NCI-H2081 (cell line): Measurements from ENCODE around the gene LOXHD1.
A peak's percentile ranks its signal among the peaks of the same experiment; 100 is the strongest.

Experiments used
- DNase-seq, 2 experiments: peaks; one replicate each; lab custom pipeline; 2025; lab: John Stamatoyannopoulos, UW

LOXHD1 gene

DNA sequence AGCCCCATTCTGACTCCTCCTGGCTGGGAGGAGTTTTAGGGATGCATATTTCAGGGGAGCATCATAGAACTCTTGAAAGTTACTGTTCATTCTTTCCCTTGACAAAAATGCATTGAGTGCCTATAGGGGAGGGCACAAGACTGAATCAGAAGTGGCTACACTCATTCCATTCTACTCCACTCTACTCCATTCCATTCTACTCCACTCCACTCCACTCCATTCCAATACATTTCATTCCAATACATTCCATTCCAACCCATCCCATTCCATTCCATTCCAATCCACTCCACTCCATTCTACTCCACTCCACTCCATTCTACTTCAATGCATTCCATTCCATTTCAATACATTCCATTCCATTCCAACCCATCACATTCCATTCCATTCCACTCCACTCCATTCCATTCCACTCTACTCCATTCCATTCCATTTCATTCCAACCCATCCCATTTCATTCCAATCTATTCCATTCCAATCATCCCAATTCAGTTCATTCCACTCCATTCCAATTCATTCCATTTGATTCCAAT, 110.8 kb downstream of the LOXHD1 start:
- DNase-seq = no peak

DNA sequence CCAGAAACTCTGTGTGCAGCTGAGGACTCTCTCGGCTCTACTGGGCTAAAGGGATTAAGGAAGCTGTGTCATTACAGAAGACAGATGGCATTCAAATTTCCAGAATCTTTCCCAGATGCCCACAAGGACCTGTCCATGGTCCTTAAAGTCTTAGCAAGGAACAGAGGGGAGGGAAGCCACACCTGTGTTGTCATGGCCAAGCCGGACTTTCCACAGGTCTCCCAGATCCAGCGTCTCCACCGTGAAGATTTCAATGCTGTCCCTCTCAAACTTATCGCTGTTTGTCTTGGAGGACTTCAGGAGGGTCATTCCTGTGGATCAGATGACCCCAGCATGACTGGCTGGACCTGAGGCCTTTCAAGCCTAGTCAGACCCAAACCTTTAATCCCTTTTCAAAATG, 114.5 kb downstream of the LOXHD1 start:
- DNase-seq = no peak

DNA sequence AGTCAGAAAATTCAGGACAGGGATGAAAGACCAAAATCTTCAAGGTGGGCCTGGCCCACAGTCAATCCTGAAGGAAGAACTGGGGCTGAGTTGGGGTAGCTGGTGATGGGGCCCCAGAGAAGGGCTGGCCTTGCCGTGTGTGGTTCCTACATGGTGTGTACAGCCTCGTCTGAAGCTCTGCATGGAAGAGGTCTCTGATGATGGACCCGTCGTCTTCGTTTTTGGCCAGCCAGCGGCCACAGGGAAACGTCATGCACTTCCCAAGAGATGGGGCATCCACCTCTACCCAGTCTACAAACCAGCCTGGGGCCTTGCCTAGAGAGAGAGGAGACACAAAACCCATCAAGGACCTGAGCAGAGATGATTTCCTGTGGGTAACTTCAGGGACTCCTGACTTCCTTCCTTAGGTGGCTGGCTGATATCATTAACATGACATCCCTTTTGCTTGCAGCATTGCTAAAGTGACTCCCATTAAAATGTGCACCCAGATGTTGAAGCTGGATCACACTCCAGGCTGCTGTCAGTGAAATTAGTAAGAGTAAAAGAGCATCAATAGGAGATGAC, 115.3 kb downstream of the LOXHD1 start:
- no peak for DNase-seq

DNA sequence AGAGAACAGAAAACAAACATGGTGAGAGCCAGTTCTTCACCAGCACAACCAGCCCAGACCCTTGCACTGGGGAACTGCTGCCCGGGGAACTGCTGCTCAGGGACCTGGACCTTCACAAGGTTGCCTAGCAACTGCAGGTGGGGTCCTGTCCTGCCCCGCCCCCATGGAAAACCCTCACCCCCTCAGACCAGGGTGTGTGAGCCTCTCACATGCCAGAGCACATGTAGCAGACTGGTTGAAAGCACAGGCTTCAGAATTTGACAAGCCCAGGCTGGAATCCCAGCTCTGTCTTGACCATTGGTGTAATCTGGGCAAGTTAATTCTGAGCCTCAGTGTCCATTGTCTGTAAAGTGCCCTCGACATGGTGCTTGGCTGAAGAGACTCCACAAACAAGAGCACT, 118.6 kb downstream of the LOXHD1 start:
- no peak for DNase-seq

DNA sequence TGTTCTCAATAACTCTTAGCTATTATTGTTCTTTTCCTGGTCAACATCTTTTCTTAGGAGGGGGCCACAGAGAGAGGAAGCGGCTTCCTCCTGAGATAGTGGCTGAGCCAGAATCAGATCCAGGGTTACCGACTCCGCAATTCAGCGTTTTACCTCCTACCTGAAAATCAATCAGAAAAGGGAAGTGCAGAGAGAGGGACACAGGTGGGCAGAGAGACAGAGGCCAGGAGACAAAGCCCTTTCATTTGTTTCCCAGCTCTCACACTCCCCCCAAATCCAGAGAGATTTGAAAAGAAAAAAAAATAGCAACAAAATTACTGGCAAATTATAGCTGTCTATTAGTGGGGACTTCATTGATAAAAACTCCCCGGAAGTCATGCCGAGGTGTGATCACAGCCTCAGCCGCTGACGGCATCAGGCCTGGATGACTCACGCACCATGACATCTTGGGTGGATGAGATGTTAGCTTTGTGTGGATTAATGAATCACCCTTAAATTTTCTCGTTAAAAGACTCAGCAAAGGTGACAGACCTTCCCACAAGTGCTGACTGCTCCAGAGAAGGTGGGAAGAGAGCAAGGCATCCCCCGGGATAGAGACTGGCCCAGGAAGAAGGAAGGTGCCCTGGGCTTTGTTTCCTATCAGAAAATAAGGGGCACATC, 120.7 kb downstream of the LOXHD1 start:
- DNase-seq = no peak

DNA sequence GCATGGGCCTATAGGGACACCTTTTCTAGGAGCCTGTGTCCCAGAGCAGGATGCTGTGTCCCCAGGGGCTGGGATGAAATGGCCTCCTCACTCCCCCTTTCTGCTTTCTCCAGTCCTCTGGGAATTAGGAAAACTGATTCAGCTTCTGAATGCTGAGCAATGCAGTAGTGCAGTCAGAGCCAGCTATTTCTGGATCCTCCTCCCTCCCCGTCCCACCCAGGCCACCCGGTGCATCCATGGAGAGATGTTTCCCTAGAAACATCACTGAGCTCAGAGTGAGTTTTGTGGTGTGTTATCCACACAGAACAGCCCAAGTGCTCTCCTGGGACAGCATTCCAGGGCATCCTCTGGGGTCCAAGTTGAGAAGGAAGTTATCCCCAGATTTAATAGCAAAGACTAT, 125.5 kb downstream of the LOXHD1 start:
- no peak for DNase-seq

DNA sequence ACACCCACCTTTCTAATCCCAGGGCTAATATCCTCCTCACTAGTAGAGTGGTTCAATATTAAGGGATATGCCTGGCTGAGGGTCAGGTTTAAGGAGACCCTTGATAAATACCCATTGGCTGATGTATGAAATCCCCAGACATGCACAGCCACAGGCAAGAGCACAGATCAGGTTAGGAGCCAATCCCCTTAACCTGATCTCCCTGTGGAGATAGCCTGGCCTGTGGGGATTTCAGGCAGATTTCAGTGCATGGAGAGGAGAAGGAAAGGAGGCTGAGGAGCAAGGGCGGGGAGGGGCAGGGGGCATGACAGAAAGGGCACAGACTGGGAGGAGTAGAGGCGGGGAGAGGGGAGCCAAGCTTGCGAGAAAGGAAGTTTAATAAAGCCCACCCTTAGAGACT, 129.0 kb downstream of the LOXHD1 start:
- DNase-seq = no peak

DNA sequence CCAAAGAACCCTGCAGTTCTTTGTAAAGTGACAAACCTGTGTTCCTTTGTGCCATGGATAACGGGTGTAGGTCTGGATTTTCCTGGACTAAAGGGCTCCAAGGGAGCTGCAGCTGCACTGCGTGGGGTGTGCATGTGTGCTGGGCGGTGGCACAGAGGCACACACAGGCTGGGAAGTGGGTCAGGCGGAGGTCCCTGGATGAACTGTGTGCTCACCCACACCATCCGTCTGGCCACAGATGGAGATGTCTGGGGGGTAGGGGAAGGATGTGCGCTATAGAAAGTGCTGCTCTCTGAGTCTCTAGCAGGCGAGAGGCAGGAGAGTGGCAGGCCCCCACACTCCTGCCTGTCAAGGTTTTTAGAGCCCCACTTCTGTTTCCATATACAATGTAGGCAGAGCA, 137.2 kb downstream of the LOXHD1 start:
- no peak for DNase-seq

DNA sequence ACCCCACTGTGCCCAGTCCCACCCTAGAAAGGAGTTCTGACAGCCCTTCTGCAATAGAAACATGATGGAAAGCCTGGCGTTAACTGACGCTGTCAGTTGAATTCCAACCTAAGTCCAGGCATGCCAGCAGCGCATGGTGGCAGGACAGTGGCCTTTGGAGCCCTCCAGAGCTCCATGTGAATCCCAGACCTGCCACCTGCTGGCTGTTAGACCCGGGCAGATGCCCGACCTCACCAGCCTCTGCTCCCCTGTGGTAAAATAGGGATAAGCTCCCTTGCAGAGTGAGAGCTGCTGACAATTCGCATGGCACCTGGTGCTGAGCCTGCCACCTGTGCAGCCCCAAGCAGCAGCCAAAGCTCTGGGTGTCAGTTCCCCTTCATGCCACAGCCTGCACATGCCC, 138.6 kb downstream of the LOXHD1 start:
- DNase-seq = no peak

DNA sequence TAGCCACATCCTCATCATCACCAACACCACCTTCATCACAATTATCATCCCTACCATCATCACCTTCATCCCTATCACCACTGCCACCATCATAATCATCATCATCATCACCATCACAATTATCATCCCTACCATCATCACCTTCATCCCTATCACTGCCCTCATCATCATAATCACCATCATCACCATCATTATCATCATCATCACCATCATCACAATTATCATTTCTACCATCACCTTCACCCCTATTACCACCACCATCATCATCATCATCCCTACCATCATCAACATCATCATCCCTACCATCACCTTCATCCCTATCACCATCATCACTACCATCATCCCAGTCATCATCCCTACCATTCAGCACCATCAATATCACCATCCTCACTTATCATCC, 140.5 kb downstream of the LOXHD1 start:
- no peak for DNase-seq

DNA sequence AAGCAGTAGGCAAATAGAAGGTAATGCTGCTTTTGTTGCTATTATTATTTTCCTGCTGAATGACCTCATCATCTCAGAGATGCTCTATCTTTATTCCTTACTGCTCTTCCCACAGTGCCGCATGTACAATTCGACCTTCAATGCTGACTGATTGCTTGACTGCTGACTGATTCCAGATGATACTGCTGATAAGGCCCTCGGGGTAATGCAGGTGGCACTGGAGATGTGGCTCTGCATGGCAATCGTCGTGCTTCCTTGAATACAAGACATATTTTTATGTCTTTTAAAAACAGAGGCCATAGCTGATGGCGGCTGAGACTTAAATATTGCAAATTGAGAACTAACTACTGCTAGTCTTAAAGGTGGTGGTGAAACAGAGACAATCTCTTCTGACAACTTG, 146.6 kb downstream of the LOXHD1 start:
- no peak for DNase-seq

DNA sequence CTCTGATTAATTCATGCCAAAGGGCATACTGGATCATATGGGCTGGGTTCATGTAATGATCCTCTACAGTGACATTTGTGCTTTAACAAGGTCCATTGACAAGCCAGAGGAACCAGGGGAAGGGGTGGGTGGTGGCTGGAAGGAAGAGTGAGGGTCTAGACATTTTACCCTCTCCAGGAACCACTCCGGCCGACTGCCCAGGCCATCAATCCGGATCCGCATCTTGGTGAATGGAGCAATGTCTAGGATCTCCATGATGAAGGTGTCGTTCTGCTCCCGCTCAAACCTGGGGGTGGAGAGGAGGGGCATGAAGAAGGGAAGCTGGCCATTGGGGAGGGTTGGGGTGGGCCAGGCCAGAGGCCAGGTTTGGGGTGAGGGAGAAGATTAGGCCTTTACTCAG, 147.5 kb downstream of the LOXHD1 start:
- DNase-seq = no peak

DNA sequence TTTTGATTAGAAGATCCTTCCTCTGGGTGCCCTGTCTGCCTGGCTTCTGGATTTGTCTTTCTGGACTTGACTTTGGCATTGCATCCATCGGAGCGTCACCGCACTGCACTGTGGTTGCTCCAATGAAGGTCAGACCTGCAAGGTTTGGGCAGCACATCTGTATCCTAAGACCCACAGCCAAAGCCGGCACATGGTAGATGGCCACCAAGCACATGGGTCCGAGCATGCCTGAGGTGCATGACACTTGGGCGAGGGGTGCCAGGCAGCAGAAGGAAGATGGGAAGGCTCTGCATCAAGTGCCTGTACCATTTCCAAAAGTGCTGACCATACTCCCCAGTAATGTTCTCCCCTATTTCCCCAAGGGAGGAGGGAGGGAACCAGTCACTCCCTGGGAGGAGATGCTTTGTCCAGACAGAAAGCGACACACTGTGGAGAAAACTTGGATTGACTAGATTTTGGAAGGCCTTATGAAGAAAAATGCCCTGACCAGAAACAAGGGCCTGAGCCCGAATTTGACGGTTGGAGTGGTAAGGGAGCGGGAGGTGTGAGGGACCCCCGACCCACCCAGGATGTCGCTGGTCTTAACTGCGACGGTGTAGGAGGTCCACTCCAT, 149.9 kb downstream of the LOXHD1 start:
- DNase-seq = no peak

DNA sequence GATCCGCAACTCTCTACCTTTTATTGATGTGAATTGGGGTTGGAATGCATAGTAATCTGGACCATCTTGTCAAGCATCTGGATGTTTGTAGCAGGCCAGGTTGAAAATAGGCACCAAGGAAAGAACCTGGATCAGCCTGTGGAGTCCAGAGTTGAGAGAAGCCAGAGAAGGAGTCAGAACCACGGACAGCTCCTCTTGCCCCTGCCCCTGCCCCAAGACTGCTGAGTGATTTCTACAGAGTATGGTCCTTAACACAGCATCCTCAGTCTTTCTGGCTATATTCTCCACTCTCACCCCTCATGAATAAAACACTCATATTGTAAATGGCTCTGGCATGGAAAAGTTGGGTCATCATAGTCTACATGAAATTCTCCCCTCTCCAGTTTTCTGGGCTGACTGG, 154.6 kb downstream of the LOXHD1 start:
- DNase-seq = no peak

DNA sequence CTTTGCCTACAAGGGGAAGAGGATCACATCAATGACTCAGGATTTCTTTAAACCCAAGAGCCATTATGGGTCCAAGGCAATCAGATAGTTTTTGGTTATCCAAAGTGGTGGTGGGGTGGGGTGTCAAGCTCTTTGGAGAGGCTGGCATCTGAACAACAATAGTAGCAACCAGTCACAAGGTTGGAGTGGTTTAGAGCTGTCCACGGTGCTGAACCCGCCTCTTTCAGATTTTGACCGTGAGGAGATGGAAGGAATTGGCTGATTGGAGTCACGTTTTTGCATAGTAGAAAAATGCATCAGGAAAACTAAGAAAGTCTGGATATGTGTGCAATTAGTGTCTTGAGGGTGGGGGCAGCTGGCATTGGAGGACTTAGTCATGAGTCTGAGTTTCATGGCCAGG, 159.9 kb downstream of the LOXHD1 start:
- no peak for DNase-seq

DNA sequence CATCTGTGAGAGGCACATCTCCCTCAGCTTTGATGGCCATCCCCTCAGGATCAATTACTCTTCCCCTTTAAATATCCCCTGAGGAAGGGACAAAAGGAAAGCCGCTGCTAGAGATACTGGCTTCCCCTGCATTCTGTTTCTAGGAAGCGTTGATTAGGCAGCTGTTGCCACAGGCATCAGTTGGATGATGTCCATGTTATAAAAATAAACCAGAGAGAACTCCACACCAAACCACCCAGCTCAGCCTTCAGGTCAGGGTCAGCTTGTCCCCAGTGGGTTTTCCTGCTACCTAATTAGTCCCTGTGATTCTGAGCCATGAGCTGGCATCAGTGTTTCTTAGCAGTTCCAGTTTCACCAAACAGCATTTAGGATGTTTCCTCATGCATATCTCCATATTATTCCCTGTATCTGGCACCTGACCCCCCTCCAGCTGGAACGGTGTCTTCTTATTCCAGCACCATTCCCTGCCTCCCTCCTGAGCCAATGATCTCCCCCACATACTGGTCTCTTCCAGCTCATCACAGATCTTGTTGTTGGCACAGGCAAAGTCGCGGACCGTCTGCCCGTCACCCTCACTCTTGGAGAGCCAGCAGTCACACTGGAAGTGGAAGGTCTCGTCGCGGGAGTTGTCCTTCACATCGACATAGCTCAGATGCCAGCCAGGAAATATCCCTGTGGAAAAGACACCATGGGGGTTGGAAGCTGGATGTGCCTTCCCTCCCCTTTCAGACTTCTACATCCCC, 168.4 kb downstream of the LOXHD1 start:
- no peak for DNase-seq

DNA sequence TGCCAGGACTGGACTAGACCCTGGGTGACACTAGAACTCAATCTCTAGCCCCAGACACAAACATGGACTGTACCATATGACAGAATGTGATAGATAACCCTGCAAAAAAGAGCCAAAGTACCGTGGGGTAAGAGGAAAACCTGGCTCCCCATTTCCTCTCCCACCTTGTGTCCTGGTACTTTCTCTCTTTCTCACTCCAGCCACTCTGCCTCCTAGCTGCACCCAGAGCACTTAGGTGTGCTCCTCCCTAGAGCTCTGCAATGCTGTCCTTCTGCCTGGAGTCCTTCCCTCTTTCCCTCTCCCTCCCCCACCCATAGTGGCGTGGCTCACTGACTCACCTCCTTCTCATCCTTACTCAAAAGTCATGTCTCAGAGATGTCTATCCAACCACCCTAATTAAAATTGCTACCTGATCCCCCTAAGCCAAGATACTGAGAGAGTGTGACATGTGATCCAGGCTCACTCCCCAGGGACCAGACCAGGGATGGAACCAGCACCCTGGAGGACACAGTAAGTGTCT, 171.3 kb downstream of the LOXHD1 start:
- DNase-seq = no peak

DNA sequence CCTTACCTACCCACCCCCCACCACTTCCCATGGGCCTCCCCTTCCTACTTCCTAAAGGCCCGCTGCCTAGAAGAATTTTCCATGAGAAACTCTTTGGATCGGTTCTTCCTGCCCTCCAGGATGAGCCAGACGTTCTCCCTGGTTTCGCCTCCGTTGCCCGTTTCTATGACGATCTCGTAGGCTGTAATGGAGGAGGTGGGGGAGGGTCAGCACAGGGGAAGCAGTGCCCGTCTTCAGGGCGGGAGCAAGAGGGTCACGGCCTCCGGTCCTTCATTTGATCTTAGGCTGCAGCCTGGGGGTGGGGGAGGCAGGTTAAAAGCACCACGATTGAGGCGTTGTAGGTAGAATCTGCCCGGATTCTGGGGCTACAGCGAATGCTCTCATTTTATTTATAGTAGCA, 172.0 kb downstream of the LOXHD1 start:
- no peak for DNase-seq

DNA sequence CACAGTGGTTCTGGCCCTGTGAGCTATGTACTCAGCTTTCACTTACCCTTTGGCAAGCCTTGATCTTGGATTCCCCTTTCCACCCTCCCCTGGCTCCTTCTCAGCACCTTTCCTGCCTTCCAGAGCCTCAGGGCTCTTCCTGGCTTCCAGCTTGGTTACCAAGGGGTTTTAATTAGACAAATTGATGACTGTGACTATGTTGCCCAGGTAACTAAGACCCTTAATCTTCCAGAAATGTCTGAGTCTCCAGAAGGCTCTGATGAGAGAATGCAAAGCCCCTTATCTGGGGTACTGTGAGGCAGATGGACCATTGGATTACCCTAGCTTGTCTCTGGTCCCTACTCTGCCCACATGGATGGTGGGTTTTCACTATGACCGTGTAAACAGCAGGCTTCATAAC, 174.2 kb downstream of the LOXHD1 start:
- DNase-seq = no peak

DNA sequence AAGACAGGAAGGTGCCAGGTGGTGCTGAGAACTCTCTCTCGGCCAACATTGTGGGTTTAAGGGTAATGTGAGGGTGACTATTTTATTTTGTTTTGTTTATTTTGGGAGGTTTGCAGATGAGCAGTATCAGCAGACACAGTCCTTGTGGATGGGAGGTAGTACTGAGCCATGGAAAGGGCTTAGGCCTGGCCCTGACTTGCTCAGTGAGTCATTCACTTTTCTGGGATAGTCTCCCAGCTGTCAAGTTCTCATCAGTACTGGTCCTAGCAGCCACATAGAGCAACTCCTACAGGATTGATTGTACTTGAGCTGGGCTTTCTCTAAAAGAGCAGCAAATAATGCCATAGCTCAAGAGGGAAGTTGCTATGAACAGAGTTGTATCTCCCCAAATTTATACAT, 175.2 kb downstream of the LOXHD1 start:
- no peak for DNase-seq

DNA sequence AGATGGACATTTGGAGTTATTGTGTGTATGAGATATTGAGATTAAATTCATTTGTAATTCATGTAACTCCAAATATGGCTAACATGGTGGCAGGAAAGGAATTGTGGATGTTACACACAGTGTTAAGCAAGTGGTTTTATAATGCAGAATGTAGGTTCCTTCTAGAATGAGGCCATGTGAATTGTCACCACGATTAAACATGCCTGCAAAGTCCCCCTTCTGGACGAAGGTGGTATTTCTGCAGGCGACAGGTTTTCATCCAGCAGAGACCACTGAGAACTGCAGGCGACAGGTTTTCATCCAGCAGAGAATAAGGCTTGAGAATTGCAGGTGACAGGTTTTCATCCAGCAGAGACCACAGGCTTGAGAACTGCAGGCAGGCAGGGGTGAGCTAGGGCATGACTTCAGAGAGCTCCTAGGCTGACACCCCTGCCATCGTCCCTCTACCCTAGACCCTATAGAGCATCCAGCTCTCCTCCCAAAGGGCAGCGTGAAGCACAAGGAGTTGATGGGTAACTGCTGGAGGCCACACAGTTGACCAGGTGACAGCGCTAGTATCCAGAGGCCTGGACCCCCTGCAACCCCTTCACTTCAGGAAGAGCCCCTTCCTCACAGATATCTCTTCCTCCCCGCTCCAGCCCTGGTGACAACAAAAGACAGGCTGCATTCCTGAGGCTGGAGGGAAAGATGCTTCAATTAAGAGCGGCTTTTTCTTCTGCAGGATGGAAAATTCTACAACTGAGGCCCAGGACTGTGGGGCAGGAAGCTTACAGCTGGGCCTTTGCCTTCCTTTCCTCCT, 175.8 kb downstream of the LOXHD1 start:
- peak; percentile 46 to 47 for DNase-seq

DNA sequence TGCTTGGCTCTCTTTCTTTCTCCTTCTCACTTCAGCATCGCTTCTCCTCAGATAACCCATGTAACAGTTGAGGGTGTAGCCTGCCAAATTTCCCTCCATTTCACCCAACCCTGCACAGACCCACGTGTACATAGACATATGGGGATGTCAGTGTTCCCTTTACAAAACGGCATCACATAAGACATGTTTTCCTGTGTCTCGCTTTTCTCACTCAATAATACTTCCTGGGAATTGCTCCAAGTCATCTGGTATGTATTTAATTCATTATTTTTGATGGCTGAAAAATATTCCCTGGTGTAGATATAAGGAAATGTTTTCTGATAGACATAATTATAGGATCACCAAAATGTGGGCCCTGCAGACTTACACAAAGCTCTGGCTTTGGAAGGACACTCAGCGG, 176.8 kb downstream of the LOXHD1 start:
- DNase-seq = no peak
